Vagina (tissue), 2 donors: ENCODE data around the gene LRRC45.

ENCODE experiments used
- POLR2A ChIP-seq, 2 donors: fragments of 450-650 bp; IDR thresholded peaks; one replicate each; pipeline ENCODE4 v1.6.1; 2017; ENCODE audit warnings: antibody characterized with exemption in 2 of 2, mild to moderate bottlenecking in 2 of 2, moderate library complexity in 2 of 2
- POLR2AphosphoS5 ChIP-seq, 2 donors: sonication (generic); formaldehyde crosslinking; IDR thresholded peaks; one replicate each; pipeline ENCODE4 v1.9.0; 2017; ENCODE audit warnings: antibody characterized with exemption in 2 of 2, mild to moderate bottlenecking in 2 of 2, low read depth in 1 of 2; ENCODE audit not compliant: insufficient read depth in 1 of 2
- TF ChIP-seq, protein P1 (sequence below), 3 experiments: fragments of 450-650 bp in 2 of 3; fragments of 200-600 bp in 1 of 3; sonication (generic) in 1 of 3; IDR thresholded peaks; one replicate each; pipeline ENCODE4 v1.5.1; 2017 to 2019; ENCODE audit warnings: antibody characterized with exemption in 3 of 3, mild to moderate bottlenecking in 2 of 3, moderate library complexity in 2 of 3

- TF ChIP-seq, protein P1, sequence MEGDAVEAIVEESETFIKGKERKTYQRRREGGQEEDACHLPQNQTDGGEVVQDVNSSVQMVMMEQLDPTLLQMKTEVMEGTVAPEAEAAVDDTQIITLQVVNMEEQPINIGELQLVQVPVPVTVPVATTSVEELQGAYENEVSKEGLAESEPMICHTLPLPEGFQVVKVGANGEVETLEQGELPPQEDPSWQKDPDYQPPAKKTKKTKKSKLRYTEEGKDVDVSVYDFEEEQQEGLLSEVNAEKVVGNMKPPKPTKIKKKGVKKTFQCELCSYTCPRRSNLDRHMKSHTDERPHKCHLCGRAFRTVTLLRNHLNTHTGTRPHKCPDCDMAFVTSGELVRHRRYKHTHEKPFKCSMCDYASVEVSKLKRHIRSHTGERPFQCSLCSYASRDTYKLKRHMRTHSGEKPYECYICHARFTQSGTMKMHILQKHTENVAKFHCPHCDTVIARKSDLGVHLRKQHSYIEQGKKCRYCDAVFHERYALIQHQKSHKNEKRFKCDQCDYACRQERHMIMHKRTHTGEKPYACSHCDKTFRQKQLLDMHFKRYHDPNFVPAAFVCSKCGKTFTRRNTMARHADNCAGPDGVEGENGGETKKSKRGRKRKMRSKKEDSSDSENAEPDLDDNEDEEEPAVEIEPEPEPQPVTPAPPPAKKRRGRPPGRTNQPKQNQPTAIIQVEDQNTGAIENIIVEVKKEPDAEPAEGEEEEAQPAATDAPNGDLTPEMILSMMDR (IDR thresholded peaks at IDR 0.05) = no peak
- TF ChIP-seq POLR2AphosphoS5 (IDR thresholded peaks at IDR 0.05; ENCODE audit: insufficient read depth in 1 of 2, low read depth in 1 of 2) (no peak), POLR2A (IDR thresholded peaks at IDR 0.05) (no peak)
Observed at GRCh38 chr17:81999976-82000802, 22.9 kb upstream of the LRRC45 start.
